Measurements from ENCODE around the gene GEMIN5.

GEMIN5 gene

GRCh38 chr5:154884424-154884823 is 53.6 kb downstream of the GEMIN5 start:
- DNase-seq: no peak

DNA sequence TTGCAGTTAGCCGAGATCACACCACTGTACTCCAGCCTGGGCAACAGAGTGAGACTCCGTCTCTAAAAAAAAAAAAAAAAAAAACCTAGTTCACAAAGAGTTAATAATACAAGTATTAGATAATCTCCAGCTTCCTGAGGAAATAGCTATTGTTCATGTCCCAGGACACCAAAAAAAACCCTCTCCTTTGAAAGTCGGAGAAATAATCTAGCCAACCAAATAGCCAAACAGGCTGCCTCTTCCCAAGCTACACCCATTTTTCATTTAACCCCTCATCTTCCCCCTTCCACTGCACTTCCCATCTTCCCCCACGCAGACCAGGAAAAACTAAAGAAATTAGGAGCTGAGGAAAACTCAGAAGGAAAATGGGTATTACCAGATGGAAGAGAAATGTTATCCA is 56.0 kb downstream of the GEMIN5 start:
- no peak for DNase-seq

- no peak for DNase-seq
Observed at GRCh38 chr5:154878642-154879335, 59.2 kb downstream of the GEMIN5 start.

GRCh38 chr5:154873791-154874331 is 64.2 kb downstream of the GEMIN5 start:
- no peak for DNase-seq

DNA sequence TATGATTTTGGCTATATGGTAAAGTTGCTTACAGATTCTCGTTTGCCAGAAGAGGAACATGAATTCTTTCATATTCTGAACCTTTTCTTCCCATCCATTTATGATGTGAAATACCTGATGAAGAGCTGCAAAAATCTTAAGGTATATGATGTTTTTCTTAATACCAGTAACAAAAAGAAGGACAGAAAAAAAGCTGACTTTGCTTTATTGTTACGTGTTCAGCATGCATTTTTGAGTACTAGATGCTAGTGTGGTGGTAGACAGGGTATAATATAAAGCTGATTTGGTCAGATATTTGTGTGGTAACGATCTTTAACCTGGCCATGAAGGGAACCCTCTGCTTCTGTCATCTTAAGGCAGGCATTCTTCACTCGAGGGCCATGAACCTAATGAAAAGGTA is 66.3 kb downstream of the GEMIN5 start:
- DNase-seq: no peak

GRCh38 chr5:154868702-154869101 is 69.3 kb downstream of the GEMIN5 start:
- DNase-seq: no peak

DNA sequence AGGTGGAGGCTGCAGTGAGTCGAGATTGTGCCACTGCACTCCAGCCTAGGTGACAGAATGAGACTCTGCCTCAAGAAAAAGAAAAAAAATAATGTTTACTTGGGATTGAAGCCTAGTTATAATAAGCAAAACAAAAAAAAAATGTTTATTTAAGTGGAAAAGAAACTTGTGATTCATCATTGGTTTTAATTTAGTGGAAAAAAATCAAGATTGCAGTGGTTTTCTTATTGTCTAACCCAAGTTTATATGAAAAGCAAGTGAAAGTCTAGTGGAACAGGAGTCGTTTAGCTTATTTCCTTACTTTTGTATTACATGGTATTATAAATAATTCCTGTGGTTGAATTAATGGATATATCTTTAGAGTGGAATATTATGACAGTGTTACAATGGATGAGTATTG is 71.2 kb downstream of the GEMIN5 start:
- DNase-seq: no peak

- no peak for DNase-seq
Observed at GRCh38 chr5:154865466-154866184, 72.4 kb downstream of the GEMIN5 start.

DNA sequence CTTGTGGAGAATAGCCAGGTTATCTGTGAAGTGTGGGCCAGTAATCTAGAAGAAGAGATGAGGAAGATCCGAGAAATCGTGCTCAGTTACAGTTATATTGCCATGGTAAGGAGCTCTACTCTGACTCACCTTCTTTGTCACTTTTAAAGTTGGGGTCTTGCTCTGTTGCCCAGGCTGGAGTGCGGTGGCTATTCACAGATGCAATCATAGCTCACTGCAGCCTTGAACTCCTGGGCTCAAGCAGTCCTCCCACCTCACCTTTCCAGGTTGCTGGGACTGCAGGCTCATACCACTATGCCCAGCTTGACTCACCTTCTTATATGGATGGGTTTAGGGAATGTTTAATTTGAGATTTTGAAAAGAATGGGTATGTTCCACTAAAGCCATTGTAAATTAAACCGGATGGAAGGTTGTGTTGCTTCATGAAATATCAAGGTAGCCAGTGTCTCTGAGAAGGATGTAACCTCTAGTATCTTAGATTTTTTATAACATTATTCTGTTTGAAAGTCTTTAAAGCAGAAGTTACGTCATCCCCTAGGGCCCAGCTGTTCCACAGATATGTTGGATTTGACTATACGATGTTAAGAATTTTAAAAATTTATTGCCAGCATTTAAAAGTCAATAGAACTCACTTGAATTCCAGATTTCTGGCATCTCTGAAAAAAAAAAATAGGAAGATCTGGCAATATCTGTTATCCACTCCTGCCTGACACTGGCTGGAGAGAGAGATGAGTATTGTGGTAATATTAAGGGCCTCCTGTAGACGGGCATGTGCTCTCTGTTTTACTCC is 74.5 kb downstream of the GEMIN5 start:
- DNase-seq: no peak

DNA sequence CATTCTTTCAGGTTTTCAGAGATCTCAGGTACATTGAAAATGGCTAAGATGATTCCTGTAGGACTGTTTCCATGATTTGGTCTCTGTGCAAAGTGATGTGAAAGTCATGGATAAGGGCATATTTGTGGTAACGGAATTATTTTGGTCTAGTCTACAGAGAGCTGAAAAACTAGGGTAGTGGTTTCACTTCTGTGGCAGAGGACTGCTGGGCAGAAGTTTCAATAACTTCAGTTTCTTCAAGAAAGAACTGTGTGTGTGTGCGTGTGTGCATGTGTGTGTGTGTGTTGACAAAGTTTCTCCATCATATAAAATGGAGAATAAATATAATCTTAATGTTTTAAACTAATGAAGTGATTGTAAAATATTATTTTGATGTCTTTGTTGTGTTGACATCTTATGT is 75.2 kb downstream of the GEMIN5 start:
- DNase-seq: no peak

DNA sequence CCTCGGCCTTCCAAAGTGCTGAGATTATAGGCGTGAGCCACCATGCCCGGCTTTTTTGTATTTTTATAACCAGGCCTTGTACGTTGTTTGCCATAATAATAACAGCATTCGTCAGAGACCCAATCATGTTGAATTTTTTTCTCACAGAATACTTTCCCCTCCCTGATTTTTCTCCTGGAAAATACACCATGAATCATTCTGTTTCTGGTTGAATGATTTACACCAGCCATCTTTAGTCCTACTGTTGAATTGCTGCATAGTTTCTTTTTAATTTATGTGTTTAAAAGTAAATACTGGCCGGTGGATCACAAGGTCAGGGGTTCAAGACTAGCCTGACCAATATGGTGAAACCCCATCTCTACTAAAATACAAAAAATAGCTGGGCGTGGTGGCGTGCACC is 76.1 kb downstream of the GEMIN5 start:
- DNase-seq: no peak

- no peak for DNase-seq
Observed at GRCh38 chr5:154860765-154861164, 77.2 kb downstream of the GEMIN5 start.

GRCh38 chr5:154860123-154860522 is 77.9 kb downstream of the GEMIN5 start:
- DNase-seq: no peak

DNA sequence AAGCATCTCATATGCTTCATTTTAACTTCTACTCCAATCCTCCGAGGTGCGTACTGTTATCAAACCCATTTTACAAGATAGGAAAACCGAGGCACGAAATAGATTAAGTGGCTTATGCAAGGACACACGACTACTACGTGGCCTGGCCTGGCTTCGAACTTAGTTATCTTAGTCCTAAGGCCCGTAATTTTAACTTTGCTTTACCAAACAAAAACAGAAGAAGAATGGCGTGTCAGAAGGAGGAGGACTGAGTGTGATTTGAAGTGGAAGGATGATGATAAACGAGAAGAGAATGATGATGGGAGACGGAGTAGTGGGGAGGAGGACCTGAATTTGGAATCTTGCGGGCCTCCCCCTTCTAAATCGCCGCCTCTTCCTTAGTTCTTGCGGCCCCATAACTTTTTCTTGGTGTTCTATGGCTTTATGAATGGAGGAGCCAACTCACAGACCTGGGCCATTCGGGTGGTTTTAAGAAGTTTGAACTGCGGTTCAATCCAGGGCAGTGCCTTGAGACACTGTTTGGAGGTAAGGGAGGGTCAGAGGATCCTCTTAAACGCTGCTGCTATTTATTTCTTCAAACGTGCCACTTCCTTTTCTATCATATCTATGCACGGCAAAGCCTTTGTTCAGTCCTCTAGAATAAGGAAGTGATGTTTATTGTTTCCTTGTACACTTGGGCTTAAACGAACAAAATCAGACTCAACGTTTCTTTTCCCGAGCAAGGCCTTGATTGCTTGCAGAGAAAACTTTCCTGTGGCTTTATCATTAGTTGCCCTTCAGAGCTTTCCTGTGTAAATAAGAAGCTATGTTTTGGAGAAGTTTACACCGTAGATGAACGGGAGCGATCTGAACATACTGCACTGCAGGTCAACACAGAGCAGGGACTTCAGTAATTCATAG is 78.8 kb downstream of the GEMIN5 start:
- DNase-seq: no peak

DNA sequence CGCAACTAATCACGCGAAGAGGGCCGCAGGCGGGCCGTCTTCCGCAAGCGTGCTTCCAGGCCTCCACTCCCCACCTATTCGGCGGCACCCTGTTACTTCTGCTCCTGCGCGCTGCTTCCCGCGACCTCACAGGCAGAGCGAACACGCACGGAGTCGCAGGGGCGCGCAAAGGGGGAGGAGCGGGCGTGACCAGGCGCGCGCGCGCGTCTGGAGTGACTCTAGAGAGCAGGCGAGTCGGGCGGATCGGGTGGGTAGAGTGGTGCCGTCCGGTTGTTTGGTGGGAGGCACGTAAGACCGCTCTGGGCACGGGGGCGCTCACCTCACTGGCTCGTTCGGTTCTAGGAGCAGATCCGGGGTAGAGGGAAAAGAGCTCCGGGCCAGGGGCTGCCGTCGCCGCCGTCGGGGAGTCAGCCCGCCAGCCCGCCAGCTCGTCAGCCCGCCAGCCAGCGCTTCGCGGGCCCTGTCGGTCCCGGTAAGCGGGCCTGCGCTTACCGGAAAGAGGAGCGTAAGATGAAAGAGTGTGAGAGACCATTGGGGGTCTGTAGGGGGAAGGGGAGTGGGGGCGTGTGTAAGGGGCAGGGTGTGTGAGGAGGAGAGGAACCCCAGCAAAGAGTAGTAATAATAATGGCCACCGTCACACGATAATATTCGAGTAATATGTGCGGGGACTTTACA is 79.6 kb downstream of the GEMIN5 start, which contains the start of gene CNOT8:
Gene CNOT8 (plus strand): TSS at position 331 of the 675 bp plus-strand sequence. CDS start 4,652 bp downstream, outside the sequence.
- DNase-seq: peak; percentile 98

DNA sequence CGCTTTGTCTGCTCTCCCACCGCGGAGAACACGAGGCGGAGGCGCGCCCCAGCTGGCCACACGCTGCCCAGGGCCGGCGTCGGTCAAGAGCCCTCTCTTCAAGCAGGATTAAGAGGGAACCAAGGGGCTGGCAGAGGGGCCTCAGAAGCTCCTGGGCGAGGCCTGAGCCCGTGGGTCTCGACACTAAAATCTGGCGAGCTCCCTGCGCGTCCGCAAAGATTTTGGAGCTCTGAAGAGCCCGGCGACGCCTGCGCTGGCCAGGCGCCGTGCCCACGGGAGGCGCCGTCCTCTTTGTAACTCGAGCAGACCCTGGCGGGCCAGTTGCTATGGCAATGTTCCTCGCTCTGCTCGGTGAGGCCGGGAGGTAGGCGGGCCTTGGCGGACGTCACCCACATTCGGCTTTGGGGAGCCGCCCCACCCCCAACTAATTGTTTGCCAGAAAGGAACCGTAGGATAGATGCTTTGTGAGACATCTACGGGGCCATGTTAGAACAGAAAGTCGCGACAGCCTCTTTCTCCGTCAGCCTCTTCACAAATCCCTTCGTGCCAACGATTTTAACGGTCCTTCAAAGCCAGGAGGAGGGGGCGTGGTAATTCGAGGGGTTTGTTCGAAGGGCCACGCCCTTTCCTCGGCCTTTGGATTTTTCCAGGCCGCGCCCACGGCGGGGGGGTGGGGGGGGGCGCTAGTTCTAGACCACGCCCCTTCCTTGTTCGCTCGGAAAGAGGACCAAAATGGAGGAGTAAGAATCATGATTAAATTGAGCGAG is 80.3 kb downstream of the GEMIN5 start:
- DNase-seq: peak; percentile 83

DNA sequence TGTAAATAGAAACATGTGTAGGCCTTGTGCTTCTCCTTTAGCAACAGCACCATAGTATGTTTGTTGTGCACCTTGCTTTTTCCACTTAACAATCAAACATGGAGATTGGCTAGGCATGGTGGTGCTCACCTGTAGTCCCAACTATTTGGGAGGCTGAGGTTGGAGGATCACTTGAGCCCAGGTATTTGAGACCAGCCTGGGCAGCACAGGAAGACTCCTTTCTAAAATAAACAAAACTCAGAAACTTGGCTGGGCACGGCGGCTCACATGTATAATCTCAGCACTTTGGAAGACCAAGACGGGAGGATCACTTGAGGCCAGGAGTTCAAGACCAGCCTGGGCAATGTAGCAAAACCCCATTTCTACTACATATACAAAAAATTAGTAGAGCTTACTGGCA is 86.7 kb downstream of the GEMIN5 start:
- no peak for DNase-seq

DNA sequence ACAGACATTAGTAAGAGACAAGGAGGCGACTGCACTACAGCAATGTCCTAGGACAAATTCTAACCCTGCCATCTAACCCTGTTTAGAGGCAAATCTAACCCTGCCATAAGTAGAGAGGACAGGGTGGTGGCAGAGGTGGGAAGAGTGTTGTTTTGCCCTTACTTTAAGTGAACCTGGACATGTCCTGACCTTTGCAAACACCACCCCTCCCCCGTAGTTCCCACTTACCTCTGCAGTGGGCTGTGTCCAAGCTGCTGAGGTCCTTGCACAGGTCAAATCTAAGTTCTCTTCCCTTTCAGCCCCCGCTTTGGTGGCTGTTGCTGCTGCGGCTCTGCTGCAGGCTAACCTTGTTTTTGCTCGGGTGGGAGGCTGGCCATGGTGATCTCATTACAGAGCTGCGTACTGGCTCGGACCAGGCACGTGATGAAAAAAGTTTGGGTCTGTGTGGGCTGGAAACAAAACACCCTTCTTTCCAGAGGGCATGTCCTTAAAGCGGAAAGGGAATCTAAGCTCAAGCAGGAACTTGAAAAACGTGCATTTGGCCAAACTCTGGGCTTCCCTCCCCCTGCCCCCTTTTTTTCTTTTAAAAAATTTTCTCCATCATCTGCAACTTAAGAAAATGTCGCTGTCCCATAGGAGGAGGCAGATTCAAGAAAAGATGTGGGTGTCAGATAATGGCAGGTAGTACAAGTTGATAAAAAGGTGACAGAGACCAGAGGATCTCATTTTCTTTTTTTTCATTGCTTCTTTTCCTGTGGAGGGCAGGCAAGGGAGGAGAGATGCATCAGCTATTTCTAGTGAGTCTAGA is 87.6 kb downstream of the GEMIN5 start, which contains the start of gene FAXDC2:
Gene FAXDC2 (minus strand): TSS at position 349 of the 808 bp plus-strand sequence. CDS start 12,425 bp downstream, outside the sequence.
- DNase-seq: no peak

GRCh38 chr5:154849791-154850201 is 88.2 kb downstream of the GEMIN5 start:
- DNase-seq: no peak

- DNase-seq: no peak
Observed at GRCh38 chr5:154849264-154849785, 88.7 kb downstream of the GEMIN5 start.
